ENCODE results near the gene BNIP3. TPM values are rescaled to one million over a fixed set of nuclear protein-coding genes. Genes with fewer than 3 reads are reported as not detected.

The BNIP3 gene
- total RNA-seq, 1 donor from 2014 or later: 38.9 TPM

DNA sequence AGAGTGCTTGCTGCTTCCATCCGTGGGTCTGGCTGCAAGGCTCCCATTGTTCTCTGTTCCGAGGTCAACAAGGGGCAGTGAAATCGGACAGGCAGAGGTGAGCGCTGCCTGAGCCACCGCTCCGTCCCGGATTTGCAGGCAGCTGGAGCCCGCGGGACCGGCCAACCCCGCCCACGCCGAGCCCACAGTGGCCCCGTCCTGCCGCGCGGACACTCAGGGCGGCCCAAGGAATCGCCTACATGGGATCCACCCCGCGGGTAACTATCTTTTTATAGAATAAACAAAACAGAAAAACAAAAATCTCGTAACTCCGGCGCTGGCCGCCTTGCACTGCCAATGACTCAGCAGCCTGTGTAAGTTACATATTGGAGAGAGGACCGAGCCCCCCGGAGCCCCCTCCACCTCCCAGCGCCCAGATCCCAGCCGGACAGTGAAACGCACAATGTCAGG is 1.9 kb downstream of the BNIP3 start:
- intact Hi-C loops (cut with DNase I): no loop called here
- TF ChIP-seq, protein P1, sequence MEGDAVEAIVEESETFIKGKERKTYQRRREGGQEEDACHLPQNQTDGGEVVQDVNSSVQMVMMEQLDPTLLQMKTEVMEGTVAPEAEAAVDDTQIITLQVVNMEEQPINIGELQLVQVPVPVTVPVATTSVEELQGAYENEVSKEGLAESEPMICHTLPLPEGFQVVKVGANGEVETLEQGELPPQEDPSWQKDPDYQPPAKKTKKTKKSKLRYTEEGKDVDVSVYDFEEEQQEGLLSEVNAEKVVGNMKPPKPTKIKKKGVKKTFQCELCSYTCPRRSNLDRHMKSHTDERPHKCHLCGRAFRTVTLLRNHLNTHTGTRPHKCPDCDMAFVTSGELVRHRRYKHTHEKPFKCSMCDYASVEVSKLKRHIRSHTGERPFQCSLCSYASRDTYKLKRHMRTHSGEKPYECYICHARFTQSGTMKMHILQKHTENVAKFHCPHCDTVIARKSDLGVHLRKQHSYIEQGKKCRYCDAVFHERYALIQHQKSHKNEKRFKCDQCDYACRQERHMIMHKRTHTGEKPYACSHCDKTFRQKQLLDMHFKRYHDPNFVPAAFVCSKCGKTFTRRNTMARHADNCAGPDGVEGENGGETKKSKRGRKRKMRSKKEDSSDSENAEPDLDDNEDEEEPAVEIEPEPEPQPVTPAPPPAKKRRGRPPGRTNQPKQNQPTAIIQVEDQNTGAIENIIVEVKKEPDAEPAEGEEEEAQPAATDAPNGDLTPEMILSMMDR (IDR thresholded peaks at IDR 0.05): no peak
- Histone ChIP-seq H3K4me1 (peaks cover 37% of the 10 kb centered on the region), H3K27ac (no peak overlapping the region), H3K36me3 (no peaks in the 10 kb centered on the region), H3K4me3 (peak overlapping the region; percentile 93), H3K9me3 (no peaks in the 10 kb centered on the region), H3K27me3 (ENCODE audit: low read depth) (no peaks in the 10 kb centered on the region)
- DNase-seq (no peak), ATAC-seq (no peak)

DNA sequence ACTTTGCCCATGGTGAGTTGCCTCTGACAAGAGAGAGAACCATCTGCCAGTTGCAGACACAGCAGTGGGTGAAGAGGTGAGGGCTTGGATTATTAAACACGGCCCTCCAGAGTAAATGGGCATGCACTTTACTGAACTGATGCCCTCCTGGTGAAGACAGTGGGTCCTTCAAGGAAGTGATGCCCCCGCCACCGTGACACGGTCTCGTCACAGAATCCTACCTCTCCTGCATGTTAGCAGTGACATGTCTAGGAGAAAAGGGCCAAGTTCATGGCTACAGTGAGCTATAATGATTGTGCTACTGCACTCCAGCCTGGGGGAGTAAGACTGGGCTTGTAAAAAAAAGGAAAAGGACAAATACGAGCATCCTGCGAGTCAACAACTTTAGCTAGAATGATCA is 2.4 kb downstream of the BNIP3 start:
- DNase-seq (no peak), ATAC-seq (no peak)
- H3K27me3 ChIP-seq (ENCODE audit: low read depth): no peaks in the 10 kb centered on the region
- intact Hi-C loops (cut with DNase I): no loop called here
- no peaks in the 10 kb centered on the region for H3K36me3 ChIP-seq
- no peaks in the 10 kb centered on the region for H3K9me3 ChIP-seq
- TF ChIP-seq, protein P1 (IDR thresholded peaks at IDR 0.05): no peak
- peaks cover 37% of the 10 kb centered on the region for H3K4me1 ChIP-seq
- H3K4me3 ChIP-seq: peak overlapping the region; percentile 93
- H3K27ac ChIP-seq: no peak overlapping the region

DNA sequence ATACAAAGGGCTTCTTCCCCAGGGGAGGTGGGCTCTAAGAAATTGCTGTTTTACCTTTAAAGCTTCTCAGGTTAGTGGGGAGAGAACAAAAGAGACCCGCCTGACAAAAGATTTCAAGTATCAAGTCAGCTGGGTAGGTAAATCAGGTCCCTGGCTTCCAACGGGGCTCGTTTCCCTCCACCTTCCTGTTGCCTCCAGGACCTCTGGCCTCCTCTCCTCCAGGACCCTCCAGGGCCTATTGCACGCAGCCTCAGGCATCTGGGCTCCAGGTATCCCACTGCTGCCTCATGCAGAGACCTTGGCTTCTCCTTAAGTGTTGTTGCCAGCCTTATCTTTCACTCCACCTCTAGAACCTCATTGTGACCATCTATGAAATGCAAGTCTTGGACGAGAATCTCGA is 2.9 kb downstream of the BNIP3 start:
- DNase-seq (no peak), ATAC-seq (no peak)
- peaks cover 37% of the 10 kb centered on the region for H3K4me1 ChIP-seq
- intact Hi-C loops (cut with DNase I): no loop called here
- no peaks in the 10 kb centered on the region for H3K36me3 ChIP-seq
- H3K27me3 ChIP-seq (ENCODE audit: low read depth): no peaks in the 10 kb centered on the region
- no peak overlapping the region for H3K27ac ChIP-seq
- TF ChIP-seq, protein P1 (IDR thresholded peaks at IDR 0.05): no peak
- no peaks in the 10 kb centered on the region for H3K9me3 ChIP-seq
- no peak overlapping the region for H3K4me3 ChIP-seq

DNA sequence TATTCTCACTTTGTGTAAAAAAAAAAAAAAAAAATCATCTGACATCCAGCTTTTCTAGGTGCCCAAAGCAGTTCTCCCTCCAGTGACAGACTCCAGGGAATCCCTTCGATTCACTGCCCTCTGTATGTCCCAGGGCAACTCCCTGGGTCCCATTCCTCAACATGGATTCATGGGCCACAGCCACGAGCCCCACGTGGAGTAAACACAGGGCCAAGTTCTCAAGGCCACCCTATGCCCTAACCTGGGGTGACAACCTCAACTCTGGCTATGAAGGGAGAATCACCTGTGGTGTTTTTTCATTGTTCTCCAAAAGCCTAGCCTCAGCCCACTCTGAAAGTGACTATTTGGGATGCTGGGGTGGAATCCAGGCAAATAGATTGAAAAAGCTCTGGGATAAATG is 3.4 kb downstream of the BNIP3 start:
- Histone ChIP-seq H3K36me3 (no peaks in the 10 kb centered on the region), H3K9me3 (no peaks in the 10 kb centered on the region), H3K27me3 (ENCODE audit: low read depth) (no peaks in the 10 kb centered on the region), H3K27ac (no peak overlapping the region), H3K4me1 (peaks cover 40% of the 10 kb centered on the region), H3K4me3 (no peak overlapping the region)
- TF ChIP-seq, protein P1 (IDR thresholded peaks at IDR 0.05): no peak
- ATAC-seq (no peak), DNase-seq (no peak)
- intact Hi-C loops (cut with DNase I): no loop called here

DNA sequence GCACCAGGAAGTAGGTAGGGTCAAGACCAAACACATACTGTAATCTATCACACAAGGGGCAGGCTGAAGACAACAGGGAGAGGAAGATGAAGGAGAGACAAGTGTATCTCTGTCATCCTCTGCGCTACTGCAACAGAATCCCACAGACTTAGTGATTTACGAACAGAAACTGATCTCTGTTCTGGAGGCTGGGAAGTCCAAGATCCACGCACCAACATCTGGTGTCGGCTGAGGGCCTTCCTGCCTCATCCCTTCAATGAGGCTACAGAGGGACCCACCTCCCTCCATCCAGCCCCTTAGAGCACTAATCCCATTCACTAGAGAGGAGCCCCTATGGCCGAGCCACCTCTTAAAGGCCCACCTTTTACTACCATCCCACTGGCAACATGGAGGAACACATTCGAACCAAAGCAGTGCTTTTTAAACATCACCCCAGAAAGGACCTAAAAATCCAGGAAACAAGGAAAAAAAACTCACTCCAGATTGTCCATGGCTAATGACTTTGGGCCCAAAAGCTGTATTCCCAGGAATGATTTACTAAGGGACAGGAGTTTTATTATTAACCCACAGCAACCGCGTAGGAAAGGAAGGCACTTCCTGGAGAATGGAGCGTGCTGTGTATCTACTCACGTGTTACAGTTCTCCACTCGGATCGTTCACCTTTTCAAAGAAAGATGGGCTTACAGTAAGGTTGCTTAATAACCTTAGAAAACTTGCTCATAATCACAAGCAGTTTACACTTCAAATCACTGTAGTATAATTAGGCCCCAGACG is 4.2 kb downstream of the BNIP3 start:
- ATAC-seq (no peak), DNase-seq (no peak)
- Histone ChIP-seq H3K4me3 (no peak overlapping the region), H3K9me3 (no peaks in the 10 kb centered on the region), H3K36me3 (no peaks in the 10 kb centered on the region), H3K27ac (no peak overlapping the region), H3K4me1 (peaks cover 42% of the 10 kb centered on the region), H3K27me3 (ENCODE audit: low read depth) (no peaks in the 10 kb centered on the region)
- intact Hi-C loops (cut with DNase I): no loop called here
- TF ChIP-seq, protein P1 (IDR thresholded peaks at IDR 0.05): no peak
